ENCODE results near the gene TBC1D22A.

GRCh38 chr22:47022075-47022473 lies 259.6 kb downstream of the TBC1D22A start:
- TF ChIP-seq CTCF (conservative IDR thresholded peaks at IDR 0.05; ENCODE audit: low read length): no peak
- TF ChIP-seq EZH2phosphoT487 (IDR thresholded peaks at IDR 0.05; ENCODE audit: borderline replicate concordance, low read depth, low read length): no peak

Data from OCI-LY7 (cell line).